Naive B cell (primary cell): Measurements from ENCODE around the gene GABARAP. TPM values are rescaled to one million over a fixed set of nuclear protein-coding genes. Genes with fewer than 3 reads are reported as not detected.
"Not testable (repeated sequence)": the region's sequence is repeated elsewhere in the genome, so short reads cannot be mapped to it uniquely, and the experiment has no call there.

Source experiments
- ATAC-seq, 2 donors: fragments of 150-1000 bp; cut with Tn5 transposase; 2 replicates each; pipeline ENCODE4 v1.10.0; 2021; ENCODE audit warnings: low read depth in 2 of 2, mild to moderate bottlenecking in 2 of 2, moderate library complexity in 2 of 2
- DNase-seq: peaks from one replicate; pipeline ENCODE4 v3.0.0; 2022
- H3K27ac Mint-ChIP-seq, 6 donors: one replicate each; pipeline ENCODE4 v1.8.0; 2020 to 2022; ENCODE audit warnings: mild to moderate bottlenecking in 6 of 6, mixed read lengths in 6 of 6, moderate library complexity in 5 of 6, inconsistent platforms in 2 of 6
- H3K27me3 Mint-ChIP-seq, 3 donors: one replicate each; pipeline ENCODE4 v1.8.0; 2021 to 2022; ENCODE audit warnings: mixed read lengths in 3 of 3, mild to moderate bottlenecking in 1 of 3
- H3K36me3 Mint-ChIP-seq, 2 donors: one replicate each; pipeline ENCODE4 v1.8.0; 2020 to 2022; ENCODE audit warnings: mixed read lengths in 2 of 2, inconsistent platforms in 1 of 2, mild to moderate bottlenecking in 1 of 2
- H3K4me1 Mint-ChIP-seq, 3 donors: one replicate each; pipeline ENCODE4 v1.8.0; 2020 to 2022; ENCODE audit warnings: mixed read lengths in 3 of 3, inconsistent platforms in 1 of 3, mild to moderate bottlenecking in 1 of 3, moderate library complexity in 1 of 3
- H3K4me3 Mint-ChIP-seq, 8 donors: one replicate each; pipeline ENCODE4 v1.8.0; 2020 to 2022; ENCODE audit warnings: mild to moderate bottlenecking in 8 of 8, mixed read lengths in 8 of 8, moderate library complexity in 8 of 8, inconsistent platforms in 2 of 8
- H3K9me3 Mint-ChIP-seq, 7 donors: one replicate each; pipeline ENCODE4 v1.8.0; 2020 to 2022; ENCODE audit warnings: mixed read lengths in 7 of 7, mild to moderate bottlenecking in 5 of 7, inconsistent platforms in 2 of 7, moderate library complexity in 1 of 7
- polyA plus RNA-seq, 6 donors: library from polyadenylated mRNA; unstranded; fragments of 300-500 nt; fragmentation: Illumina TruSeq; gene quantifications; one replicate each; pipeline ENCODE4 v1.2.3, GENCODE V29; 2021; ENCODE audit warnings: low read depth in 6 of 6

GABARAP gene
- polyA plus RNA-seq, 6 donors from 2014 or later: 833 to 1,381 (median 1,181) TPM

DNA sequence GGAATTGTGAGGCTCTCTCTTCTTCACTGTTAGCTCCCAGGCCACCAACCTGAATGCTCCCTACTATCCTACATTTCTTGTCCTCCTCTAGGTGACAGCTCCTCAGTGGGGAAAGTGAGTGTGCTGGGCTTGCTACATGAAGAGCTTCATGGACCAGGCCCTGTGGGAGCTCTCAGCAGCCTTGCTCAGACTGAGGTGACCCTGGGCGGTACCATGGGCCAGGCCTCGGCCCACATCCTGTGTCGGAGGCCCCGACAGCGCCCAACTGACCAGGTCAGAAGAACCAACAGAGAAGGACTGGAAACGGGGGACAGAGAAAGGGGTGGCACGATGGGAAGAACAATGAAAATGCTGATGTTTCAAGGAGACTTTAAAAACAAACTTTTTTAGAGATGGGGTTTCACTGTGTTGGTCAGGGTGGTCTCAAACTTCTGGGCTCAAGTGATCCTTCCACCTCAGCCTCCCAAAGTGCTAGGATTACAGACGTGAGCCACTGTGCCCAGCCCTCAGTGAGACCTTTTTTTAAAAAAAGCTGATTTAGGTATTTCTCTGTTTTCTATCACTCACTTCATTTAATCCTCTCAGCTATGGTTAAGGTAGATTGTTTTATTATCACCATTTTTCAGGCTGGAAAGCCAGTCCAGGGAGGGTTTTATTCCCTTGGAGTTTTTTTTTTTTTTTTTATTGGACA is 14.7 kb upstream of the GABARAP start:
- H3K27ac Mint-ChIP-seq: peak overlapping the region in 2 of 6 donors; percentile 9 to 94

DNA sequence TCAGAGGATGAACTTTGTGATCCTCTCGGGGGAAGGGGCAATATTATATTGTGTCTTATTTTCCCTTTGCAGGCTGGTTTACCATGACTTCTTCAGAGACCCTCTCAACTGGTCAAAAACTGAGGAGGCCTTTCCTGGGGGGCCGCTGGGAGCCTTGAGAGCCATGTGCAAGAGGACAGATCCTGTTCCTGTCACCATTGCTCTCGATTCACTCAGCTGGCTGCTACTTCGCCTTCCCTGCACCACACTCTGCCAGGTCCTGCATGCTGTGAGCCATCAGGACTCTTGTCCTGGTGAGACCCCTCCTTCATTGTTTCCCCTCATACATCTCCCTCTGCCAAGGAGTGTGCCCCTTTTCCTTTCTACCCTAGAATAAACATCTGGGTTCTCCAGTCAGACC is 12.3 kb upstream of the GABARAP start:
- no peak for ATAC-seq
- peak overlapping the region in 4 of 8 donors; percentile 24 to 98 (median 47) for H3K4me3 Mint-ChIP-seq
- peaks cover 36 to 39% (median 37%) of the 10 kb centered on the region in 3 donors for H3K4me1 Mint-ChIP-seq
- H3K27me3 Mint-ChIP-seq: no peaks in the 10 kb centered on the region
- peak overlapping the region in 2 of 6 donors; percentile 52 to 85 for H3K27ac Mint-ChIP-seq
- DNase-seq: no peak
- no peaks in the 10 kb centered on the region for H3K9me3 Mint-ChIP-seq
- H3K36me3 Mint-ChIP-seq: peaks cover 4 to 17% of the 10 kb centered on the region in 2 donors

More for the DNA sequence above, 14.7 kb upstream of the GABARAP start:
- Mint-ChIP-seq H3K9me3 (no peaks in the 10 kb centered on the region), H3K4me1 (peaks cover 22 to 32% (median 23%) of the 10 kb centered on the region in 3 donors), H3K4me3 (peak overlapping the region in 1 of 8 donors; percentile 33), H3K27me3 (no peaks in the 10 kb centered on the region), H3K36me3 (peaks cover 4 to 17% of the 10 kb centered on the region in 2 donors)
- ATAC-seq (no peak), DNase-seq (no peak)

DNA sequence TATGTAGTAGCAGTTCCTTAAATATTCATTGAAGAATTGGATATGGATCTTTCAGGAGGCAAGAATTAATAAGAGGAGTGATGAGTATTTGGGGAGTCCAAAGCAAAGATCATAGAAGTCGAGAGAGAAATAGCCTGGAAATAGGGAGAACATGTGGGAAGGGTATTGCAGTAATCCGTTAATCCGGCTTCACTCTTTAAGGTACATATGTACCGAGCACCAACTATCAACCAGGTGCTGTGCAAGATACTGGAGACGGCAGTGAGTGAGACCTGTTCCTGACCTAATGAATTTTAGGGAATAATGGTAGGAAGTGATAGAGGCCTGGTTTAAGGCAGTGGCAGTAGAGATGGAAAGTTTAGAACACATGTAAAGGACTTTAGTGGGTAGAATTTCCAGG is 10.8 kb upstream of the GABARAP start:
- Mint-ChIP-seq H3K27ac (peak overlapping the region; percentile 99 to 100 (median 100)), H3K4me3 (peak overlapping the region; percentile 90 to 99 (median 98)), H3K9me3 (no peaks in the 10 kb centered on the region), H3K4me1 (peaks cover 47 to 52% (median 48%) of the 10 kb centered on the region in 3 donors), H3K27me3 (no peaks in the 10 kb centered on the region), H3K36me3 (peaks cover 4 to 17% of the 10 kb centered on the region in 2 donors)
- ATAC-seq: no peak
- DNase-seq: no peak

- ATAC-seq: peak; percentile 62 to 65
- Mint-ChIP-seq H3K27ac (peak within 1 kb of the TSS; percentile 99 to 100 (median 100)), H3K36me3 (peaks cover 4 to 17% of the 10 kb centered on the region in 2 donors), H3K9me3 (no peaks in the 10 kb centered on the region), H3K4me1 (peaks cover 47 to 52% (median 48%) of the 10 kb centered on the region in 3 donors), H3K4me3 (peak within 1 kb of the TSS; percentile 90 to 99 (median 98)), H3K27me3 (no peaks in the 10 kb centered on the region)
- DNase-seq: peak; percentile 93
Measured at GRCh38 chr17:7252176-7253043, 10.2 kb upstream of the GABARAP start, which contains the start of gene ELP5. ELP5 (plus strand) TSS chr17:7252215; CDS start chr17:7252551, 336 bp downstream.

- Mint-ChIP-seq H3K4me1 (peaks cover 47 to 50% (median 49%) of the 10 kb centered on the region in 3 donors), H3K4me3 (peak within 1 kb of the TSS; percentile 90 to 99 (median 98)), H3K9me3 (no peaks in the 10 kb centered on the region), H3K27me3 (no peaks in the 10 kb centered on the region), H3K36me3 (peaks cover 4 to 15% of the 10 kb centered on the region in 2 donors), H3K27ac (peak within 1 kb of the TSS; percentile 99 to 100 (median 100))
- ATAC-seq (peak; percentile 86), DNase-seq (peak; percentile 99)
Measured at GRCh38 chr17:7251661-7252175, 9.5 kb upstream of the GABARAP start, which contains the start of gene CTDNEP1. CTDNEP1 (minus strand) TSS chr17:7251734; CDS start chr17:7251296, 438 bp downstream.

DNA sequence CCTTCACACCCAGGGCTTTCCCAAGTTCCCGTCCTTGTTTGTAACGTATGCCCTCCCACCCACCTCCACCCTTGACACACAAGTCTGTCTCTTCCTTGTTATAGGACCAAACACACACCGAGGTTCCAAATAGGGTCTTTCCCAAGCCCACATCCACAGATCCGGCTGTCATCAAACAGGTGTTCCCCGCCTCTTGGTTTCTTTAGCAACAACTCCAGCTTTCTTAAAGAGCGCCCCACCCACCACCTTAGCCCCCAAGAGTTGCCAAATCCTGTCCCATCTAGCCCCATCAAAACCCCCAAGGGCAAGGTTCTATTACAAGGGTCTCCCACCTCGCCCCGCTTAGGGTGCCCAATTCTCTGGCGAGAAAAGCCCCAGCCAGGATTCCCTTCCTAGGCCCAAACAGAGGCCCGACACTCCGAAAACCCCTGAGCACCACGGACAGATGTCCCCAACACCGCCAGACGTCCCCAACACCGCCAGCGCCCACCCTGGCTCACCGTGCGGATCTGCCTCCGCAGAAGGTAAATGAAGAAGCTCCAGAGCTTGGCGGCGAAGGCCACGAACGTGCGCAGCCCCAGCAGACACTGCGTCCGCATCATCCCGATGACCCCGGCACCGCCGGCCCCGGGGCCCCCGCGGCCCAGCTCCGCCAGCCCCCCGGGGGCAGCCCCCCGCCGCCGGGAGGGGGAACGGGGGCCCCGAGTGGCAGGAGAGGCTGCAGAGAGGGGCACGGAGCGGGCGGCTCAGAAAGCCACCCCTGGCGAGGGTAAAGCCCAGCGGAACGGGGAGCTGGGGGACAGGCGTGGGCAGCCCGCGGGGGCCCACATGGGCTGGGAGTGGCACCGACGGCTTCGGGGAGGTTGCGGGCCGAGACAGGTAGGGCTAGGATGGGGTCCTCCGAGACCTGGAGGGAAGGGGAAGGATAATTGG is 8.7 kb upstream of the GABARAP start:
- H3K27ac Mint-ChIP-seq: peak overlapping the region; percentile 96 to 100 (median 99)
- peak overlapping the region; percentile 90 to 99 (median 98) for H3K4me3 Mint-ChIP-seq
- H3K36me3 Mint-ChIP-seq: peaks cover 12 to 16% of the 10 kb centered on the region in 2 donors
- DNase-seq (no peak), ATAC-seq (peak in 1 of 2 donors; percentile 1)
- H3K9me3 Mint-ChIP-seq: no peaks in the 10 kb centered on the region
- no peaks in the 10 kb centered on the region for H3K27me3 Mint-ChIP-seq
- H3K4me1 Mint-ChIP-seq: peaks cover 50 to 55% (median 54%) of the 10 kb centered on the region in 3 donors

- H3K9me3 Mint-ChIP-seq: no peaks in the 10 kb centered on the region
- no peak for DNase-seq
- H3K27ac Mint-ChIP-seq: peak overlapping the region in 4 of 6 donors; percentile 82 to 99 (median 98)
Measured at GRCh38 chr17:7249830-7250229, 7.6 kb upstream of the GABARAP start.

GRCh38 chr17:7249214-7249613 is 7.0 kb upstream of the GABARAP start:
- Mint-ChIP-seq H3K27me3 (no peaks in the 10 kb centered on the region), H3K27ac (peak overlapping the region in 4 of 6 donors; percentile 16 to 99 (median 73)), H3K4me1 (peaks cover 51 to 55% (median 53%) of the 10 kb centered on the region in 3 donors), H3K9me3 (no peaks in the 10 kb centered on the region), H3K36me3 (peaks cover 12 to 15% of the 10 kb centered on the region in 2 donors), H3K4me3 (peak overlapping the region in 7 of 8 donors; percentile 48 to 98 (median 92))
- no peak for ATAC-seq
- DNase-seq: no peak

More at GRCh38 chr17:7249830-7250229, 7.6 kb upstream of the GABARAP start:
- H3K4me1 Mint-ChIP-seq: peaks cover 51 to 56% (median 55%) of the 10 kb centered on the region in 3 donors
- ATAC-seq: no peak
- H3K36me3 Mint-ChIP-seq: peaks cover 15 to 16% of the 10 kb centered on the region in 2 donors
- peak overlapping the region; percentile 90 to 98 (median 95) for H3K4me3 Mint-ChIP-seq
- H3K27me3 Mint-ChIP-seq: no peaks in the 10 kb centered on the region

DNA sequence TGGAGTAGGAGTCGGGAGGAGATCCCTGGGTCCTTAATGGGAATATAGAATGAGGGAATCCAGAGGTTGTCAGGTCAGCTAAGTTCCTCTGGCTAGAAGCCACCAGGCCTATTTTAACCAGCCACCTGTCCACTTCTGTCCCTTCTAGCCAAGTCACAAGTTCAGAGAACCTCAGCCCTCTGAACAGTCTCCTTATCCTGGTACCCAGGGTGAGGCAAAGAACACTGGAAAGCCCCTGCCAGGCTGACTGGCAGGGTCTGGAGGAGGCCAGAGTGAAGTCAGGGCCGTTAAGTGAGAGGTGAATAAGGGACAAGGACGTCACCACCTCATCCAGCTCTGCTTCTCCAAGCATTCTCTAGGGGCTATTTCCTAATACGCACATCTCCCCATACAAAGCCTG is 6.5 kb upstream of the GABARAP start:
- H3K27ac Mint-ChIP-seq: peak overlapping the region in 3 of 6 donors; percentile 21 to 99 (median 57)
- H3K27me3 Mint-ChIP-seq: no peaks in the 10 kb centered on the region
- peak overlapping the region in 6 of 8 donors; percentile 12 to 98 (median 69) for H3K4me3 Mint-ChIP-seq
- DNase-seq (no peak), ATAC-seq (no peak)
- peaks cover 12 to 15% of the 10 kb centered on the region in 2 donors for H3K36me3 Mint-ChIP-seq
- no peaks in the 10 kb centered on the region for H3K9me3 Mint-ChIP-seq
- peaks cover 51 to 55% (median 53%) of the 10 kb centered on the region in 3 donors for H3K4me1 Mint-ChIP-seq

- Mint-ChIP-seq H3K27me3 (no peaks in the 10 kb centered on the region), H3K4me3 (peak overlapping the region in 1 of 8 donors; percentile 58), H3K36me3 (peaks cover 15 to 19% of the 10 kb centered on the region in 2 donors), H3K4me1 (peaks cover 48 to 56% (median 50%) of the 10 kb centered on the region in 3 donors), H3K9me3 (peaks cover 0 to 4% (median 0%) of the 10 kb centered on the region in 7 donors), H3K27ac (peak overlapping the region in 2 of 6 donors; percentile 3 to 17)
- no peak for DNase-seq
- no peak for ATAC-seq
Measured at GRCh38 chr17:7246779-7247178, 4.5 kb upstream of the GABARAP start.

DNA sequence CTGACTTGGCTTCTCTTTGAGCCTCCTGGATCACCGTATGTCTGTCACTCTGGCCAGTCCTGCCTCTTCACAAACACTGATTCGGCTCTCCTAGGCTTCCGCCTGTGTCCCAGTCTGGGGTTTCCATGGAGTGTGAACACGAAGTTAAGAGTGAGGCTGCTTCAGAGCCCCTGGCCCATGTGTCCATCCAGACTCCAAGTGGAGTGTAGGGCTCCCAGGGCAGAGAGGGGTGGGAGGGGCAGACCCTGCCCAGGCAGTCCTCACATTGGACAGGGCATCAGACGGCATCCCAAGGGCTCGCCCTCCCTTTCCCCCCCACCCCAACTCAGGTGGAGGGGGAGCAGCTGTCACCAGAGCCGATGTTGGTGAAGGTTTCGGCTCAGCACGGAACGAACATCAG is 1.6 kb upstream of the GABARAP start:
- peak overlapping the region in 3 of 6 donors; percentile 29 to 98 (median 95) for H3K27ac Mint-ChIP-seq
- peaks cover 48 to 58% (median 51%) of the 10 kb centered on the region in 3 donors for H3K4me1 Mint-ChIP-seq
- ATAC-seq, DNase-seq, H3K9me3 Mint-ChIP-seq, H3K27me3 Mint-ChIP-seq: not testable (repeated sequence)
- peaks cover 15 to 36% of the 10 kb centered on the region in 2 donors for H3K36me3 Mint-ChIP-seq
- peak overlapping the region in 7 of 8 donors; percentile 53 to 100 (median 98) for H3K4me3 Mint-ChIP-seq

DNA sequence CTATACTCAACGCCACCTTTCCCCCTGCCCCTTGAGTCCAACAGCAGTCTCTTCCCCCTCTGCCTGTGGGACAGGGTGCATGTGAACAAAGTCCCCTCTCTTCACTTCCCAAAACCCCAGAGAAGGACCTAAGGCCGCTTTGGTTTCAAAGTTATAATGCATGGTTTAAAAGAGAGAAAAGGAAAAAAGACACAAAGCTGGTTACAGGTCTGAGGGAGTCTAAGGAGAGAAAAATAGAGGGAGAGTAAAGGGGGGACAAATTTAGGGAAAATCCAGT is 1.1 kb upstream of the GABARAP start:
- peak overlapping the region; percentile 87 to 100 (median 98) for H3K4me3 Mint-ChIP-seq
- H3K27me3 Mint-ChIP-seq: no peaks in the 10 kb centered on the region
- H3K27ac Mint-ChIP-seq: peak overlapping the region; percentile 95 to 100 (median 98)
- peaks cover 44 to 53% (median 51%) of the 10 kb centered on the region in 3 donors for H3K4me1 Mint-ChIP-seq
- peaks cover 0 to 4% (median 0%) of the 10 kb centered on the region in 7 donors for H3K9me3 Mint-ChIP-seq
- no peak for ATAC-seq
- no peak for DNase-seq
- peaks cover 15 to 36% of the 10 kb centered on the region in 2 donors for H3K36me3 Mint-ChIP-seq
